ENCODE data around the gene ACIN1. TPM values are rescaled to one million over a fixed set of nuclear protein-coding genes. Genes with fewer than 3 reads are reported as not detected.

Gene ACIN1
- total and polyA plus RNA-seq, 2 of the 13 experiments (the other 11 are each of a cell fraction or from before 2014, with no cell fraction given): 165 to 183 TPM

DNA sequence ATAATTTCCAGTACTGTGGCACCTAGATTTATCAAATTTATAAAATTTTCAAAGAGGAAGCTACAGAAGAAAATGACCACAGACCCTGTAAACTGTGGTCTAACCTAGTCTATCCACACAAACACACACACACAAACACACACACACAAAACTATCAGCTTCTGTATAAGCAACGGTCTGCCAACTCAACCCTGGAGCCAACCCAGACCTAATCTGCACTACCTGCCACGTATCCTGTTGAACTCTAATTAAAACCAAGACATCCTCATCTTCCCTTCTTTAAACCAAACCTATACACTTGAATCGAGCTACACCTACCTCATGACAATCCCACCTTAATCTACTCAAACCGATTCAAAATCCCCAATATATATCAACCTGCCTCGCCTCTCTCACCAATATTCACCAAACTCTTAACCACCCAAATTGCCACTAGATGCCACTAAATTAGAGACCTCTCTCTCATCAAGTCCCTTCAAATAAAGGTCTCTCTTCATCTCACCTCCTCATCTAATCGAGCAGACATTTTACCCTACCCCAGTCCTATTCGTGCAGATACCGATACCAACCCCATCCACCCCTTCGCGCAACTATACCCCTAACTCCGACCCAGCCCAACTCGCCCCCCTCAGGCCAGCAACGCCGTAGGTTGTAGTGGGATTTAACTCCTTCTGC is 808 bp downstream of the ACIN1 start:
- no peaks in the 10 kb centered on the region; a peak in 1 of 5 replicates for H3K27me3 ChIP-seq (ENCODE audit: control insufficient read depth in 1 of 2, insufficient read depth in 2 of 2, low read length in 2 of 2)
- BruUV-seq (replicated peaks): no TSS peak
- peaks cover 39 to 64% of the 10 kb centered on the region in 2 experiments for H3K36me3 ChIP-seq (replicated peaks in 1 of 2; ENCODE audit: control insufficient read depth in 1 of 2, insufficient read depth in 2 of 2, low read length in 2 of 2)
- peaks cover 37% of the 10 kb centered on the region for H3K4me1 ChIP-seq (ENCODE audit: insufficient read depth, low read length)
- POLR2A ChIA-PET: interaction anchor here (0.6 to 3.6 kb wide), 79 partner anchors 10 to 1942 kb away, joined by 3 to 146 read pairs (median 6); partner anchors contain the start of genes AJUBA, BCL2L2, CARMIL3 and CBLN3
- H3K9ac ChIP-seq (ENCODE audit: insufficient read depth, low read depth, low read length): peak overlapping the region; percentile 96
- in situ Hi-C loops (cut with HindIII; ENCODE audit: extremely low pct_ligation_motif_present, low pct_unique_long_range_greater_than_20kb): no loop called here
- peak overlapping the region; percentile 83 for H3K4me2 ChIP-seq (ENCODE audit: low read depth, low read length)
- DNase-seq (ENCODE audit: low spot score) (no peak), FAIRE-seq (peak; percentile 54), ATAC-seq (peak; percentile 65)
- no peak overlapping the region for H2AFZ ChIP-seq (ENCODE audit: low read length)
- peaks cover 28% of the 10 kb centered on the region for H4K20me1 ChIP-seq (ENCODE audit: insufficient read depth, low read length)
- H3K27ac ChIP-seq (ENCODE audit: extremely low read length, insufficient read depth, low read length): peak overlapping the region; percentile 89
- WGBS (ENCODE audit: low lambda C conversion rate): under 1% methylated on average over 14 of the region's 14 CpGs
- CTCF ChIA-PET (ENCODE audit: low intra/inter-chr PET ratio, low total read pairs): interaction anchor here (0.9 to 3.0 kb wide), 4 partner anchors 17 to 27 kb away, joined by 3 to 20 read pairs (median 7); no protein-coding TSS in a partner anchor
- H3K4me3 ChIP-seq (replicated peaks in 1 of 3; ENCODE audit: insufficient read depth in 1 of 3, low read depth in 2 of 3, low read length in 3 of 3): peak overlapping the region; percentile 71 to 96 (median 95)
- H3K79me2 ChIP-seq (ENCODE audit: insufficient read depth, low read length): peaks cover 79% of the 10 kb centered on the region
- intact Hi-C loops (cut with micrococcal nuclease; ENCODE audit: unreplicated experiment): loop anchor here (1.0 to 10.0 kb wide), 3 partner anchors 23 to 1021 kb away; partner anchors contain the start of genes DCAF11, NRL and PSMB5
- no peaks in the 10 kb centered on the region for H3K9me3 ChIP-seq (ENCODE audit: low read length)
- TF ChIP-seq CTCF (CRISPR knock-in tag; IDR thresholded peaks at IDR 0.05) (peak; percentile 77), HNRNPUL1 (IDR thresholded peaks at IDR 0.05; ENCODE audit: low read depth, low read length) (no peak), ZNF646 (CRISPR knock-in tag; IDR thresholded peaks at IDR 0.05) (peak; percentile 65), ZNF749 (CRISPR knock-in tag; IDR thresholded peaks at IDR 0.05; ENCODE audit: borderline replicate concordance) (no peak), KMT2B (CRISPR knock-in tag; IDR thresholded peaks at IDR 0.05) (no peak), ZKSCAN8 (CRISPR knock-in tag; IDR thresholded peaks at IDR 0.05; ENCODE audit: borderline replicate concordance) (no peak), ZNF660 (CRISPR knock-in tag; IDR thresholded peaks at IDR 0.05; ENCODE audit: borderline replicate concordance, low read depth) (no peak), DZIP1 (CRISPR knock-in tag; IDR thresholded peaks at IDR 0.05) (no peak), ZBTB3 (CRISPR knock-in tag; IDR thresholded peaks at IDR 0.05; ENCODE audit: borderline replicate concordance, low read depth) (no peak), TBX2 (CRISPR knock-in tag; IDR thresholded peaks at IDR 0.05; ENCODE audit: borderline replicate concordance) (no peak), GLI4 (CRISPR knock-in tag; IDR thresholded peaks at IDR 0.05; ENCODE audit: borderline replicate concordance) (no peak), FLYWCH1 (CRISPR knock-in tag; IDR thresholded peaks at IDR 0.05) (no peak)

All from HepG2 (cell line).